HepG2 (cell line): ENCODE data around the gene DLX5. TPM values are rescaled to one million over a fixed set of nuclear protein-coding genes. Genes with fewer than 3 reads are reported as not detected.

ENCODE experiments used
- BRD4 ChIP-seq: sonication (generic); formaldehyde crosslinking; IDR thresholded peaks from 2 replicates; pipeline ENCODE4 v1.4.0; 2020; ENCODE audit warnings: missing genetic modification reagents
- CREBL2 ChIP-seq: sonication (generic); formaldehyde crosslinking; IDR thresholded peaks from 2 replicates; pipeline ENCODE4 v1.8.1; 2023; ENCODE audit warnings: missing genetic modification reagents, mild to moderate bottlenecking, borderline replicate concordance
- ELF3 ChIP-seq: IDR thresholded peaks from 2 replicates; pipeline ENCODE4 v1.6.1; 2016; ENCODE audit warnings: missing genetic modification reagents, missing compliant biosample characterization
- FLYWCH1 ChIP-seq: sonication (generic); formaldehyde crosslinking; IDR thresholded peaks from 2 replicates; pipeline ENCODE4 v1.8.1; 2023; ENCODE audit warnings: mild to moderate bottlenecking, missing genetic modification reagents
- HMGA1 ChIP-seq: sonication (generic); formaldehyde crosslinking; conservative IDR thresholded peaks from 2 replicates; pipeline ENCODE4 v1.4.0; 2020; ENCODE audit warnings: missing genetic modification reagents
- KDM2A ChIP-seq: sonication (generic); formaldehyde crosslinking; IDR thresholded peaks from 2 replicates; pipeline ENCODE4 v1.4.0; 2020; ENCODE audit warnings: low read depth, missing genetic modification reagents, borderline replicate concordance
- KDM4B ChIP-seq: sonication (generic); formaldehyde crosslinking; IDR thresholded peaks from 2 replicates; pipeline ENCODE4 v1.4.0; 2020; ENCODE audit warnings: missing genetic modification reagents
- NFKB2 ChIP-seq: sonication (generic); formaldehyde crosslinking; IDR thresholded peaks from 2 replicates; pipeline ENCODE4 v1.4.0; 2020; ENCODE audit warnings: missing genetic modification reagents, borderline replicate concordance
- NR0B2 ChIP-seq: sonication (generic); formaldehyde crosslinking; IDR thresholded peaks from 2 replicates; pipeline ENCODE4 v1.4.0; 2020; ENCODE audit warnings: mild to moderate bottlenecking, missing genetic modification reagents
- SALL1 ChIP-seq: sonication (generic); formaldehyde crosslinking; IDR thresholded peaks from 2 replicates; pipeline ENCODE4 v1.8.0; 2022; ENCODE audit warnings: mild to moderate bottlenecking, missing genetic modification reagents
- SETDB1 ChIP-seq: sonication (generic); formaldehyde crosslinking; IDR thresholded peaks from 2 replicates; pipeline ENCODE4 v1.5.1; 2020; ENCODE audit warnings: missing genetic modification reagents, mild to moderate bottlenecking, borderline replicate concordance
- SNRNP70 ChIP-seq: fragments of 200-400 bp; formaldehyde crosslinking; IDR thresholded peaks from 2 replicates; pipeline ENCODE4 v1.6.1; 2017; ENCODE audit warnings: mild to moderate bottlenecking, low read depth, low read length, moderate library complexity
- SP2 ChIP-seq: sonication (generic); formaldehyde crosslinking; IDR thresholded peaks from 2 replicates; pipeline ENCODE4 v1.5.1; 2020; ENCODE audit warnings: mild to moderate bottlenecking, missing genetic modification reagents
- SPEN ChIP-seq: sonication (generic); formaldehyde crosslinking; IDR thresholded peaks from 2 replicates; pipeline ENCODE4 v1.5.1; 2020; ENCODE audit warnings: low read depth, mild to moderate bottlenecking, missing genetic modification reagents
- YY1 ChIP-seq: IDR thresholded peaks from 2 replicates; pipeline ENCODE4 v1.6.1; 2011; ENCODE audit warnings: low read length, low read depth, moderate library complexity, mild to moderate bottlenecking; ENCODE audit not compliant: insufficient read depth, insufficient replicate concordance
- ZBTB7B ChIP-seq: sonication (generic); formaldehyde crosslinking; IDR thresholded peaks from 2 replicates; pipeline ENCODE4 v1.4.0; 2020; ENCODE audit warnings: missing genetic modification reagents
- ZNF17 ChIP-seq: sonication (generic); formaldehyde crosslinking; IDR thresholded peaks from 2 replicates; pipeline ENCODE4 v1.5.0; 2020; ENCODE audit warnings: mild to moderate bottlenecking, missing genetic modification reagents
- ZNF281 ChIP-seq: sonication (generic); formaldehyde crosslinking; IDR thresholded peaks from 2 replicates; pipeline ENCODE4 v1.4.0; 2020; ENCODE audit warnings: missing genetic modification reagents, borderline replicate concordance
- polyA plus RNA-seq, 8 experiments: library from polyadenylated mRNA; depleted of rRNA in 3 of 8; stranded (reverse) in 7 of 8; unstranded in 1 of 8; fragments of >200 nt; fragmentation: Illumina TruSeq in 4 of 8; extraction: Trizol in 4 of 8; gene quantifications; 2 replicates each; pipeline versions ENCODE4 v1.2.1 to v1.2.3, GENCODE V29; 2011 to 2016; ENCODE audit warnings: low read depth in 4 of 8, missing spikeins in 1 of 8, mixed read lengths in 1 of 8; ENCODE audit not compliant: insufficient read depth in 1 of 8
- total RNA-seq, 5 experiments: library from RNA; depleted of rRNA; stranded (reverse); fragments of >200 nt; fragmentation: Illumina TruSeq; extraction: Trizol; gene quantifications; 2 replicates each; pipeline ENCODE4 v1.2.3, GENCODE V29; 2016; ENCODE audit warnings: low read depth in 1 of 5
- TF ChIP-seq, protein P1 (sequence below): sonication (generic); formaldehyde crosslinking; IDR thresholded peaks from 2 replicates; pipeline ENCODE4 v1.5.1; 2020; ENCODE audit warnings: mild to moderate bottlenecking, missing genetic modification reagents, borderline replicate concordance
- TF ChIP-seq, protein P2 (sequence below): sonication (generic); formaldehyde crosslinking; IDR thresholded peaks from 2 replicates; pipeline ENCODE4 v1.4.0; 2020; ENCODE audit warnings: missing genetic modification reagents

Gene DLX5
- total and polyA plus RNA-seq, 2 of the 13 experiments (the other 11 are each of a cell fraction or from before 2014, with no cell fraction given) = not detected

- TF ChIP-seq CREBL2 (CRISPR knock-in tag) (no peak), BRD4 (CRISPR knock-in tag) (peak; percentile 47; the same call in 1 of the 2 replicates), HMGA1 (CRISPR knock-in tag) (no peak), ZNF281 (no peak), NR0B2 (CRISPR knock-in tag) (no peak), SPEN (peak; percentile 6; the same call in 1 of the 2 replicates), SP2 (CRISPR knock-in tag) (no peak), FLYWCH1 (CRISPR knock-in tag) (no peak), NFKB2 (0 out of 2 replicates have a peak, but pooled peaks have one; percentile 69), SETDB1 (no peak), KDM4B (CRISPR knock-in tag) (no peak), SNRNP70 (no peak), ELF3 (CRISPR knock-in tag) (no peak), ZNF17 (CRISPR knock-in tag) (no peak), SALL1 (CRISPR knock-in tag) (no peak), KDM2A (CRISPR knock-in tag) (no peak), ZBTB7B (0 out of 2 replicates have a peak, but pooled peaks have one; percentile 7), YY1 (no peak)
- TF ChIP-seq, protein P1, sequence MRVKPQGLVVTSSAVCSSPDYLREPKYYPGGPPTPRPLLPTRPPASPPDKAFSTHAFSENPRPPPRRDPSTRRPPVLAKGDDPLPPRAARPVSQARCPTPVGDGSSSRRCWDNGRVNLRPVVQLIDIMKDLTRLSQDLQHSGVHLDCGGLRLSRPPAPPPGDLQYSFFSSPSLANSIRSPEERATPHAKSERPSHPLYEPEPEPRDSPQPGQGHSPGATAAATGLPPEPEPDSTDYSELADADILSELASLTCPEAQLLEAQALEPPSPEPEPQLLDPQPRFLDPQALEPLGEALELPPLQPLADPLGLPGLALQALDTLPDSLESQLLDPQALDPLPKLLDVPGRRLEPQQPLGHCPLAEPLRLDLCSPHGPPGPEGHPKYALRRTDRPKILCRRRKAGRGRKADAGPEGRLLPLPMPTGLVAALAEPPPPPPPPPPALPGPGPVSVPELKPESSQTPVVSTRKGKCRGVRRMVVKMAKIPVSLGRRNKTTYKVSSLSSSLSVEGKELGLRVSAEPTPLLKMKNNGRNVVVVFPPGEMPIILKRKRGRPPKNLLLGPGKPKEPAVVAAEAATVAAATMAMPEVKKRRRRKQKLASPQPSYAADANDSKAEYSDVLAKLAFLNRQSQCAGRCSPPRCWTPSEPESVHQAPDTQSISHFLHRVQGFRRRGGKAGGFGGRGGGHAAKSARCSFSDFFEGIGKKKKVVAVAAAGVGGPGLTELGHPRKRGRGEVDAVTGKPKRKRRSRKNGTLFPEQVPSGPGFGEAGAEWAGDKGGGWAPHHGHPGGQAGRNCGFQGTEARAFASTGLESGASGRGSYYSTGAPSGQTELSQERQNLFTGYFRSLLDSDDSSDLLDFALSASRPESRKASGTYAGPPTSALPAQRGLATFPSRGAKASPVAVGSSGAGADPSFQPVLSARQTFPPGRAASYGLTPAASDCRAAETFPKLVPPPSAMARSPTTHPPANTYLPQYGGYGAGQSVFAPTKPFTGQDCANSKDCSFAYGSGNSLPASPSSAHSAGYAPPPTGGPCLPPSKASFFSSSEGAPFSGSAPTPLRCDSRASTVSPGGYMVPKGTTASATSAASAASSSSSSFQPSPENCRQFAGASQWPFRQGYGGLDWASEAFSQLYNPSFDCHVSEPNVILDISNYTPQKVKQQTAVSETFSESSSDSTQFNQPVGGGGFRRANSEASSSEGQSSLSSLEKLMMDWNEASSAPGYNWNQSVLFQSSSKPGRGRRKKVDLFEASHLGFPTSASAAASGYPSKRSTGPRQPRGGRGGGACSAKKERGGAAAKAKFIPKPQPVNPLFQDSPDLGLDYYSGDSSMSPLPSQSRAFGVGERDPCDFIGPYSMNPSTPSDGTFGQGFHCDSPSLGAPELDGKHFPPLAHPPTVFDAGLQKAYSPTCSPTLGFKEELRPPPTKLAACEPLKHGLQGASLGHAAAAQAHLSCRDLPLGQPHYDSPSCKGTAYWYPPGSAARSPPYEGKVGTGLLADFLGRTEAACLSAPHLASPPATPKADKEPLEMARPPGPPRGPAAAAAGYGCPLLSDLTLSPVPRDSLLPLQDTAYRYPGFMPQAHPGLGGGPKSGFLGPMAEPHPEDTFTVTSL = no peak
- TF ChIP-seq, protein P2, sequence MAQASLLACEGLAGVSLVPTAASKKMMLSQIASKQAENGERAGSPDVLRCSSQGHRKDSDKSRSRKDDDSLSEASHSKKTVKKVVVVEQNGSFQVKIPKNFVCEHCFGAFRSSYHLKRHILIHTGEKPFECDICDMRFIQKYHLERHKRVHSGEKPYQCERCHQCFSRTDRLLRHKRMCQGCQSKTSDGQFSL (CRISPR knock-in tag) = no peak
These were observed 17.6 kb downstream of the DLX5 start (continued) for GRCh38 chr7:97006816-97007582.
